ENCODE data around the gene RNU4-1. TPM values are rescaled to one million over a fixed set of nuclear protein-coding genes. Genes with fewer than 3 reads are reported as not detected.
A peak's percentile ranks its signal among the peaks of the same experiment; 100 is the strongest.

Gene RNU4-1
- total RNA-seq, 2 experiments from 2014 or later = under 0.01 to 3,289 TPM

DNA sequence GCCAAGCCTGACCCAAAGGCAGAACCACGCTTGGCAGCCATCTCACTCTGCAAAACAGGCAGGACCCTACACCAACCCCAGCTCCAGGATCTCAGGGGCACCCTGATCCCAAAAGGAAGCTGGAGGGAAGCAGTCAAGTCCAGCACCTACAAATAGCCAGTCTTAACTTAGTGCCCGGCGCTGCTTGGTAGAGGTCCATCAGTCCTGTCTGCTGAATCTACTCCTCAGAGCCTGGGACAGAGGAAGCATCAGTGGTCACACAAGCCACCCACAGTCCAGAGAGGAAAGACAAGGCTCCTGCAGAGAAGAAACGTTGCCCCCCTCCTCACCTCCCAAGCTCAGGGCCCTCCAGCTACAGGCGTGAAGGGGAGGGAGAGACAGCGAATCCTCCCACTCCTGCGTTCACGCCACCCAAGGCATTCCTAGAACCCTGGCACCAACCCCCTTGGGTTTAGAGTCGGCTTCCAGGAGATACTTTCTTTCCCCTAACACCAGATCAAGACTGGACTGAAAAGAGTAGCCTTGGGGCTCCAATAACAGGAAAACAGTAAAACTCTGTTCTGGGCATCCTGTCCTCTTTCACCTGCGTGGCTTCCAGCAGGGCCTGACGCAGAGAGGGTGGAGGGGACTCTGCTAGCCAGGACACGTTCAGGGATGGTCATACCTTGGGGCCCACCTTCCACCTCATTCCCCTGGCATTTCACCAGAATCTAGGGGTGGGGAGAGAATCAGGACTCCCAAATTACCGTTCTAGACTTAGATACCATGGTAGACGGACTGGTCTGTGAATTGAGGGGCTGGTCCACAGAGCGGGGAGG lies 28.7 kb downstream of the RNU4-1 start:
- BruUV-seq (replicated peaks) = no TSS peak
- H3K4me3 ChIP-seq (ENCODE audit: low read depth, low read length, poor library complexity, severe bottlenecking) = peak overlapping the region; percentile 76
- POLR2A ChIA-PET = interaction anchor here (1.3 to 3.9 kb wide), 4 partner anchors 27 to 36 kb away, joined by 5 to 24 read pairs (median 12); partner anchors contain the start of genes RNU4-1 and RNU4-2

DNA sequence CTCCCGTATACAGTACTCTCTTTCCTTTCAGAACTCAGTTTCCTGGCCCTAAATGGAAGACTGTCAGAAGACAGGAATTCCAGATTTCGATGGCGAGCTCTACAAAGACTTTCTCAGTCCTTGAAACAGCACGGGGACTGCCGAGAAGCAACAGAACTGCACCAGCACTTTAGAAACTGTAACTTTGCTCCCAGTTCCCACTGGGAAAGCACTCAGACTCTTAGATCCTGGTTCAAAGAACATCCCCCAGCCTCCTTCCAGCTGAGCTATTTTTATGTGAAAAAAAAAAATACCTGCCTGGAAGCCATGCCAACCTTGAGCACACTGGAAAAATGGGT lies 29.3 kb downstream of the RNU4-1 start:
- H3K4me2 ChIP-seq (ENCODE audit: low read length) = no peak overlapping the region

More for the DNA sequence above, 28.7 kb downstream of the RNU4-1 start:
- Histone ChIP-seq H4K20me1 (ENCODE audit: insufficient read depth, low read length) (no peaks in the 10 kb centered on the region), H3K4me1 (ENCODE audit: insufficient read depth, low read length, poor library complexity, severe bottlenecking) (peaks cover 6% of the 10 kb centered on the region), H3K79me2 (ENCODE audit: insufficient read depth, low read depth, low read length) (no peaks in the 10 kb centered on the region), H3K27ac (ENCODE audit: low read depth, low read length, poor library complexity, severe bottlenecking) (no peak overlapping the region), H3K36me3 (ENCODE audit: insufficient read depth, low read length) (no peaks in the 10 kb centered on the region), H3K9me2 (ENCODE audit: insufficient read depth, low read length) (no peaks in the 10 kb centered on the region), H3K4me2 (ENCODE audit: low read length) (peak overlapping the region; percentile 70), H2AFZ (ENCODE audit: low read length) (no peak overlapping the region), H3K9me3 (ENCODE audit: low read length) (no peaks in the 10 kb centered on the region)
- DNase-seq (ENCODE audit: low spot score) = no peak
- CTCF ChIA-PET (ENCODE audit: unreplicated experiment) = interaction anchor here (0.6 to 7.2 kb wide), 2 partner anchors 36 to 276 kb away, joined by 4 to 68 read pairs; no protein-coding TSS in a partner anchor
- TF ChIP-seq, protein P1, sequence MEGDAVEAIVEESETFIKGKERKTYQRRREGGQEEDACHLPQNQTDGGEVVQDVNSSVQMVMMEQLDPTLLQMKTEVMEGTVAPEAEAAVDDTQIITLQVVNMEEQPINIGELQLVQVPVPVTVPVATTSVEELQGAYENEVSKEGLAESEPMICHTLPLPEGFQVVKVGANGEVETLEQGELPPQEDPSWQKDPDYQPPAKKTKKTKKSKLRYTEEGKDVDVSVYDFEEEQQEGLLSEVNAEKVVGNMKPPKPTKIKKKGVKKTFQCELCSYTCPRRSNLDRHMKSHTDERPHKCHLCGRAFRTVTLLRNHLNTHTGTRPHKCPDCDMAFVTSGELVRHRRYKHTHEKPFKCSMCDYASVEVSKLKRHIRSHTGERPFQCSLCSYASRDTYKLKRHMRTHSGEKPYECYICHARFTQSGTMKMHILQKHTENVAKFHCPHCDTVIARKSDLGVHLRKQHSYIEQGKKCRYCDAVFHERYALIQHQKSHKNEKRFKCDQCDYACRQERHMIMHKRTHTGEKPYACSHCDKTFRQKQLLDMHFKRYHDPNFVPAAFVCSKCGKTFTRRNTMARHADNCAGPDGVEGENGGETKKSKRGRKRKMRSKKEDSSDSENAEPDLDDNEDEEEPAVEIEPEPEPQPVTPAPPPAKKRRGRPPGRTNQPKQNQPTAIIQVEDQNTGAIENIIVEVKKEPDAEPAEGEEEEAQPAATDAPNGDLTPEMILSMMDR (conservative IDR thresholded peaks at IDR 0.05; ENCODE audit: low read length) = no peak
- TF ChIP-seq EZH2phosphoT487 (IDR thresholded peaks at IDR 0.05; ENCODE audit: borderline replicate concordance, low read depth, low read length) = no peak
- intact Hi-C loops (cut with micrococcal nuclease; ENCODE audit: unreplicated experiment) = loop anchor here (10.0 kb wide), 1 partner anchor 179 kb away; no protein-coding TSS in a partner anchor

More for the DNA sequence above, 29.3 kb downstream of the RNU4-1 start:
- no peak overlapping the region for H2AFZ ChIP-seq (ENCODE audit: low read length)
- ChIA-PET CTCF (ENCODE audit: unreplicated experiment) (interaction anchor here (7.2 kb wide), 1 partner anchor 35 kb away, joined by 68 read pairs; no protein-coding TSS in a partner anchor), POLR2A (interaction anchor here (0.7 to 1.1 kb wide), 2 partner anchors 11 to 35 kb away, joined by 3 to 5 read pairs; no protein-coding TSS in a partner anchor)
- no peak overlapping the region for H3K27ac ChIP-seq (ENCODE audit: low read depth, low read length, poor library complexity, severe bottlenecking)
- peaks cover 6% of the 10 kb centered on the region for H3K4me1 ChIP-seq (ENCODE audit: insufficient read depth, low read length, poor library complexity, severe bottlenecking)
- H3K36me3 ChIP-seq (ENCODE audit: insufficient read depth, low read length) = no peaks in the 10 kb centered on the region
- intact Hi-C loops (cut with micrococcal nuclease; ENCODE audit: unreplicated experiment) = loop anchor here (10.0 kb wide), 1 partner anchor 179 kb away; no protein-coding TSS in a partner anchor
- H3K4me3 ChIP-seq (ENCODE audit: low read depth, low read length, poor library complexity, severe bottlenecking) = no peak overlapping the region
- TF ChIP-seq, protein P1 (conservative IDR thresholded peaks at IDR 0.05; ENCODE audit: low read length) = no peak
- no peak for TF ChIP-seq EZH2phosphoT487 (IDR thresholded peaks at IDR 0.05; ENCODE audit: borderline replicate concordance, low read depth, low read length)
- H3K79me2 ChIP-seq (ENCODE audit: insufficient read depth, low read depth, low read length) = no peaks in the 10 kb centered on the region
- H4K20me1 ChIP-seq (ENCODE audit: insufficient read depth, low read length) = no peaks in the 10 kb centered on the region
- BruUV-seq (replicated peaks) = no TSS peak
- no peak for DNase-seq (ENCODE audit: low spot score)
- no peaks in the 10 kb centered on the region for H3K9me2 ChIP-seq (ENCODE audit: insufficient read depth, low read length)
- H3K9me3 ChIP-seq (ENCODE audit: low read length) = no peaks in the 10 kb centered on the region

Measured in OCI-LY7 (cell line).